ENCODE measurements around the gene ARL16.

Gene ARL16

GRCh38 chr17:81683584-81684441 lies at the start of gene ARL16, which contains the start of gene HGS:
Gene ARL16, minus strand, starts transcription at chr17:81683797. Its CDS starts 44 bp downstream, at chr17:81683753.
Gene HGS, plus strand, starts transcription at chr17:81684011. Its CDS starts 56 bp downstream, at chr17:81684067.
- peak; percentile 99 for DNase-seq (ENCODE audit: low read depth)

GRCh38 chr17:81727324-81728031 lies 43.9 kb upstream of the ARL16 start:
- DNase-seq (ENCODE audit: low read depth) = no peak

GRCh38 chr17:81726004-81726403 lies 42.4 kb upstream of the ARL16 start:
- DNase-seq (ENCODE audit: low read depth) = no peak

- no peak for DNase-seq (ENCODE audit: low read depth)
Measured at GRCh38 chr17:81725439-81725838, 41.8 kb upstream of the ARL16 start.

GRCh38 chr17:81723651-81724209 lies 40.1 kb upstream of the ARL16 start:
- DNase-seq (ENCODE audit: low read depth) = no peak

GRCh38 chr17:81722184-81723120 lies 38.9 kb upstream of the ARL16 start:
- no peak for DNase-seq (ENCODE audit: low read depth)

GRCh38 chr17:81720267-81721071 lies 36.9 kb upstream of the ARL16 start:
- no peak for DNase-seq (ENCODE audit: low read depth)

GRCh38 chr17:81719410-81720266 lies 36.0 kb upstream of the ARL16 start:
- DNase-seq (ENCODE audit: low read depth) = no peak

- no peak for DNase-seq (ENCODE audit: low read depth)
Measured at GRCh38 chr17:81717766-81718089, 34.1 kb upstream of the ARL16 start.

GRCh38 chr17:81717049-81717765 lies 33.6 kb upstream of the ARL16 start:
- no peak for DNase-seq (ENCODE audit: low read depth)

GRCh38 chr17:81716674-81716996 lies 33.0 kb upstream of the ARL16 start:
- DNase-seq (ENCODE audit: low read depth) = no peak

GRCh38 chr17:81715872-81716673 lies 32.5 kb upstream of the ARL16 start:
- DNase-seq (ENCODE audit: low read depth) = no peak

GRCh38 chr17:81715107-81715871 lies 31.7 kb upstream of the ARL16 start:
- no peak for DNase-seq (ENCODE audit: low read depth)

GRCh38 chr17:81714412-81715106 lies 31.0 kb upstream of the ARL16 start:
- no peak for DNase-seq (ENCODE audit: low read depth)

- no peak for DNase-seq (ENCODE audit: low read depth)
Measured at GRCh38 chr17:81713556-81714411, 30.2 kb upstream of the ARL16 start.

GRCh38 chr17:81713004-81713555 lies 29.5 kb upstream of the ARL16 start:
- no peak for DNase-seq (ENCODE audit: low read depth)

Data from HS-5 (cell line).